Testis (tissue), 2 donors: Measurements from ENCODE around the gene CREB3L2.

Source experiments
- CTCF ChIP-seq, 3 experiments: fragments of 450-650 bp in 2 of 3; fragments of 200-600 bp in 1 of 3; sonication (generic) in 1 of 3; IDR thresholded peaks; one replicate each; pipeline ENCODE4 v1.5.1; 2016 to 2019; ENCODE audit warnings: antibody characterized with exemption in 3 of 3, mild to moderate bottlenecking in 2 of 3, moderate library complexity in 1 of 3
- POLR2A ChIP-seq: fragments of 450-650 bp; IDR thresholded peaks from one replicate; pipeline ENCODE4 v1.6.1; 2017; ENCODE audit warnings: antibody characterized with exemption, mild to moderate bottlenecking, moderate library complexity

- no peak for TF ChIP-seq CTCF (IDR thresholded peaks at IDR 0.05)
- no peak for TF ChIP-seq POLR2A
Observed at GRCh38 chr7:137893143-137893742, 108.6 kb downstream of the CREB3L2 start.
